ENCODE measurements around the gene CPAMD8. TPM values are rescaled to one million over a fixed set of nuclear protein-coding genes. Genes with fewer than 3 reads are reported as not detected.
"Not testable (repeated sequence)": the region's sequence is repeated elsewhere in the genome, so short reads cannot be mapped to it uniquely, and the experiment has no call there.

The CPAMD8 gene
- total RNA-seq, 1 donor from 2014 or later: 4.9 TPM

DNA sequence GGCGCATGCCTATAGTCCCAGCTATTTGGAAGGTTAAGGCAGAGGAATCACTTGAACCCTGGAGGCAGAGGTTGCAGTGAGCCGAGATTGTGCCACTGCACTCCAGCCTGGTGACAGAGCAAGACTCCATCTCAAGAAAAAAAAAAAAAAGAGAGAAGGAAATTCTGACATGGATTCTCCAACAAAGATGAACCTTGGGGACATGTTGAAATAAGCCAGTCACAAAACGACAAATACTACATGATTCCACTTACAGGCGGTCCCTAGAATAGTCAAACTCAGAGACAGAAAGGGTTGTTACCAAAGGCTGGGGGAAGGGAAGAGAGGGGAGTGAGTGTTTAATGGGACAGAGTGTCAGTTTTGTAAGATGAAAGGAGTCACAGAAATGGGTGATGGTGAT, 71.4 kb downstream of the CPAMD8 start:
- FAIRE-seq: no peak
- DNase-seq (ENCODE audit: low spot score in 2 of 2): no peak

DNA sequence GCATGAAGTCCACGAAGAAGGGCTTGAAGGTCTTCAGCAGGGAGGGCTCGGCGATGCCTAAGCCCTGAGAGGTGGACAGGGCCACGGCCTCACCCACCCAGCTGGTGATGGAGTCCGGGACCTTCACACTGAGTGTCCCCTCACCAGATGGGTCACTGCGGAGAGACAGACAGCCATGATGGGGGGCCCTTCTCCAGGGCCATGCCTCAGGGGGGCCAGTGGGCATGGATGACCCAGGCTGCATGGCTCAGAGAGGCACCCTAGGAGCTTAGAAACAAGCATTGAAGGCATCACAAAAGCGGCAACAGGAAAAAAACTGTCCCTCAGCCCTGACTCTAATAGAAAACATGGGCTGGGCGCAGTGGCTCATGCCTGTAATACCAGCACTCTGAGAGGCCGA, 74.6 kb downstream of the CPAMD8 start:
- DNase-seq (ENCODE audit: low spot score in 2 of 2) (no peak), FAIRE-seq (no peak)

DNA sequence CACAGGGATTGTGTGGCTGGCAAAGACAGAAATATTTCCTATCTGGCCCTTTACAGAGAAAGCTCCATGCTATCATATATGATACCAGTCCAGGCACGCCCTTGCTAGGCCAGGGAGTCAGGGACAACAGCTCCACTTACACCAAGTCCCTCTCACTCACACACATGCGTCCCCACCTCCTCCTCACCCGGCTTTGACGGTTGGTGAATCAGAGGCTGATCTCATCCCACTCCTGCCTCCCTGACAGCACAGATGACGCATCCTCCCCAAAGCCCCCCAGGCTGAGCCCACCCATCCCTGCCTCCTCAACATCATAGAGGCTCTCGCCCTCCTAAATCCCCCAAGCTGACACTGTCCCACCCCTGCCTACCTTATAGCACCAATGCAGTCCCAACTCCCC, 75.1 kb downstream of the CPAMD8 start:
- DNase-seq (ENCODE audit: low spot score in 2 of 2) (no peak), FAIRE-seq (no peak)

DNA sequence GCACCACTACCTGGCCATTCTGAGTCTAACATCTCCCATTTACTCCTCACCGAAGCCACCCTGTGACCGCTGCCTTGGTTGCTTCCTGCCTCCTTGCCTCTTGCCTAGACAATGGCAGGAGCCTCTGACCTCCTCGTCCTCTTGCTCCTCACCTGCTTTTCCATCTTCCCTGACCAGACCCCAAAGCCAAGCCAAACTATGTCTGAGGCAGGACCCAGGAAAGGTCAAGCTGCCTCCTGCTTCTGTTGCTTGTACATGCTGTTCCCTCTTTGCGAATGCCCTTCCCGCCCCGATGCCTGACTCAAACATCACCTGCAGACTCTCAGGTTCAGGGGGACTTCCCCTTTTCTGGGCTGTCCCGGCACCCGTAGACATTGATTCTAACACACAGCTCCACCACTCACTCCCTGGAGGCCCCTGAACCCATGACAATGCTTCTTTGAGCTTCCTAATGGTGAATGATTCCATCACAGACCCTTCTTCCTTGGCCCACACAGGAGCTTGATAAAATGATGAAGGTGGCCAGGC, 77.0 kb downstream of the CPAMD8 start:
- no peak for FAIRE-seq
- DNase-seq (ENCODE audit: low spot score in 2 of 2): no peak

DNA sequence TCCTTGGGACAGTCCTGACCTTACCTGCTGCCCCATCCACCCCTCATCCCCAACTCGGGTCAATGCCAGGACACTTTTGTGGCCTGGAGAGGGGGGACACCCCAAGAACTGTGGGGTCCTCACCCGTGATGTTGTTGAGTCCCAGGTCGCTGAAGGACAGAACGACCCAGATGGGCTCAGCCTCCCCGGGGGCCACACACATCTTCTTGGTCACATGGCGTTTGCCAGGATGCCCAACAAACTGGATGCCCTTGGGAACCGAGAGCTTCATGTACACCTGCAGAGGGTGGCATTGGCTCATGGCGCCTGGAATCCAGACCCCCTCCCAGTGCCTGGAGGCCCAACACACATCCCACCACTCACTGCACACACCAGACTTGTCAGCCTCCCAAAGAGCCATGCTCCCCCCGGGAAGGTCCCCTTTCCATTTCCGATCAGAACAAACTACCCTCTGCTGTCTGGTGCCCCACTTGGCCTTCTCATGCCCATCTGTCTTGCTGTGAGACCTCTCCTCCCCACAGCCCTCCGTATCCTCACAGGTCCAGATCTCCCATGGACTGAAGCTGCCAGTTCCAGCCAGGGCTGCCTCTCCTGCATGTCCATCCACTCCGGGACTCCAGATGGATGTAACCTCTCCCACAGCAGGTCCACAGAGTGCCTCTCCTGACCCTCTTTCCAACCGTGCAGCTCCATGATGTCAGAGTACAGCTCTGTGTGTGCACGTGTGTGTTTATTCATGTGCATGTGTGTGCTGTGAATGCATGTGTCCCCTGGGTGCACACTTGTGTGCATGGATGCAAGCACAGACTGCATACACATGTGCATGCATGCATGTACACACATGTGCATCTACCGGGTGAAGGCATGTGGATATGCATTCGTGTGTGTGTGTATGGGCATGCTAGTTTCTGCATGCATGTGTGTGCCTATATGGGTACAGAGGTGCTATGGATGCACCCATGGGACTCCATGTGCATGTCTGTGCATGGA, 79.4 kb downstream of the CPAMD8 start:
- FAIRE-seq (no peak), DNase-seq (ENCODE audit: low spot score in 2 of 2) (no peak)

DNA sequence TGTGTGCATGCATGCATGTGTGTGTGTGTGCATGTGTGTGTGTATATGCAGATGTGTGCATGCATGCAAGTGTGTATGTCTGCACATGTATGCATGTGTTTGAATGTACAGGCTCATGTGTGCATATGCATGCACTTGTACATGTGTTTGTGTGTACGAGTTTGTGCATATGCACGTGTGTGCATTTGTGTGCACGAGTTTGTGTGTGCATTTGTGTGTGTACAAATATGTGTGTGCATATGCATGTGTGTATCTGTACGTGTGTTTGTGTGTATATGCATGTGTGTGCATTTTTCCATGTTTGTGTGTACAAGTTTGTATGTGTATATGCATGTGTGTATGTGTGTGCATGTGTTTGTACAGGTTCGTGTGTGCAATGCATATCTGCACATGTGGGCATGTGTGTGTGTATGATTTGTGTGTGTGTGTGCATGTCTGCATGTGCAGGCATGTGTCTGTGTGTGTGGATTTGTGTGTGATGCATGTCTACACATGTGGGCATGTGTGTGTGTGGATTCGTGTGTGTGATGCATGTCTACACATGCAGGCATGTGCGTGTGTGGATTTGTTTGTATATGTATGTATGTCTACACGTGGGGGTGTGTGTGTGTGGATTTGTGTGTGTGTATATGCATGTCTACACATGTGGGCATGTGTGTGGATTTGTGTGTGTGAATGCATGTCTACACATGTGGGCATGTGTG, 80.7 kb downstream of the CPAMD8 start:
- no peak for DNase-seq (ENCODE audit: low spot score in 2 of 2)
- FAIRE-seq: no peak

DNA sequence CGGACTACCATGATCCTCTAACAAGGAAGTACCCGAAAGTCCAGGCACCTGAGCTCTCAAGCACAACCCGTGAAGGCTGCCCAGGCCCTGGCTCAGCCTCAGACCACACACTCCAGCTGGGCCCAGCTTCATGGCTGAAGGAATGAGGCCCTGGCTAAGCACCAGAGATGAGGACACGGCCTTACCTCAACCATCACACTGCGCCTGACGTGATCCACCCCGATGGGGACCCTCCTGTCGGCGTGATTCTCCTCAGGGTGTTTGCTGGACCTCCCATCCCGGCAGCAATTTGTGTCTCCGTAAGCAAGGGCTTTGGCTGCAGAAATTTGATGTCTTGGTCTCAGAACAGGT, 81.3 kb downstream of the CPAMD8 start:
- DNase-seq (ENCODE audit: low spot score in 2 of 2): no peak
- no peak for FAIRE-seq

DNA sequence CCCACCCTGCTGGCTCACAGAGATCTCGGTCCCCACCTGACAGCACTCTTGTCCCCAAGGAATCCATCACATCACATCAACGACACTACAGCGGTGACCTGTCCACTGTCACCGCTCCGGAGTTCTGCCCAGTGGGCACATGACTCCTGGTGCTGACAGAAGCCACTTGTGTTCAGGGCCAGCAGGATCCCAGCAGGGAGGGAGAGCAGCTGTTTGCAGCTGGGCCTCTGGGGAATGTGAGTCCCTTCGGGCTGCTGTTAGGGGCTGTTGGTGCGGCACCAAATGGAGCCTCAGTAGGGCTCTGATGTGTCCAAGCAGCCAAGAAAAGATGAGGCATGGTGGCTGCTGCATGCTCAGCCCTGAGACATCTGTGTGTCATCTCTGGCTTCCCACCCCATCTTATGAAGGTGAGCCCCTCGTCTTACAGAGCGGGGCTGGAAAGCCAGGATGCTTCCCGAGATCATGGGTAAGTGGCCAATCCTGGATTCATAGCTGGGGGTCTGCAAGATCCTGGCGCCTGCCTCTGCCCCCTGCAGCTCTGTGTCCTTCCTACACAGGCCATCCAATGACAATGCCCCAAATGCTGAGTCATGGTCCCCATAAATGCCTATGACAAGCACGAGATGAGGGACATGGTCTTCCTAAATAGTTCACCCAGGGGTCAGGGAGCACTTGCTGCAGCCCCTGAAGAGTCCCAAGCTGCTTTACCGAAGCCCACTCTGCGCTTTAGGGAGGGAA, 81.8 kb downstream of the CPAMD8 start:
- DNase-seq (ENCODE audit: low spot score in 2 of 2): no peak
- FAIRE-seq: no peak

DNA sequence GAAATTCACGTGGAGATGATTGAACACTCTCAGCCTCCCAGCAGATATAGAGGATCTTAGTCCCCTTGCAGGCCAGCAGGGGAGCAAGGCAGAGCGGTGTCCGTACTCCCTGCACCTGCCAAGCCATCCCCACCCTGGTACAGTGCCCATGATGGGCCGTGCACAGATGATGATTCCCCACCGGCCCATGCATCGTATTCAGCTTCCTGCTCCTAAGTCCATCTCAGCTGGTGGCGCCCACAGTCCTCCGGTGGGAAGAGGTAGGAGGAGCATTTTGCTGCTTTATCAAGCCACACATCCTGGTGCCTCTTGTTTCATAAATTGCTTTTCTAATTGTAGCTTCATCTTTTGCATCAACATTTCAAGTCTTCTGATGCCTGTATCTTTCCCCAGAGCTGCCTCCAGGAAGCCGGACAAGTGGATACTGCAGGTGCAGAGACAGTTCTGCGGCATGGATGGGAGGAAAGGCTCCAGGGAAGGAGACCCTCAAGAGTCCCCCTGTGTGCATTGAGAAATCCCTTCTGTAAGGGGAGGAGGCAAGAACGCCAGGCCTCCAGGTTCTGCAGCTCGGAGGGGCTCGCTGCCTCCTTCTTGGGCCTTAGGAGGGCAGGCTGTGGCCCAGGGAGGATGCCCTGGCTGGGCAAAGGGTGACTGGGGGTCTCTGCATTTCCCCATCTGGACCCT, 82.5 kb downstream of the CPAMD8 start:
- DNase-seq (ENCODE audit: low spot score in 2 of 2) (no peak), FAIRE-seq (no peak)

DNA sequence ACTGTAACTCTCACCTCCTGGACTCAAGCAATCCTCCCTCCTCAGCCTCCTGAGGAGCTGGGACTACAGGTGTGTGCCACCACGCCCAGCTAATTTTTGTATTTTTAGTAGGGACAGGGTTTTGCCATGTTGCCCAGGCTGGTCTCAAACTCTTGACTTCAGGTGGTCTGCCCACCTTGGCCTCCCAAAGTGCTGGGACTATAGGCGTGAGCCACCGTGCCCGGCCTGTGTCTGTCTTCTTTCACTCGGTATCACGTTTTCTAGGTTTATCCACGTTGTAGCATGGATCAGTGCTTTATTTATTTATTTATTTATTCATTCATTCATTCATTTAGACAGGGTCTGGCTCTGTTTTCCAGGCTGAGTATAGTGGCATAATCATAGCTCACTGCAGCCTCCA, 83.5 kb downstream of the CPAMD8 start:
- not testable (repeated sequence) for DNase-seq (ENCODE audit: low spot score in 2 of 2)

DNA sequence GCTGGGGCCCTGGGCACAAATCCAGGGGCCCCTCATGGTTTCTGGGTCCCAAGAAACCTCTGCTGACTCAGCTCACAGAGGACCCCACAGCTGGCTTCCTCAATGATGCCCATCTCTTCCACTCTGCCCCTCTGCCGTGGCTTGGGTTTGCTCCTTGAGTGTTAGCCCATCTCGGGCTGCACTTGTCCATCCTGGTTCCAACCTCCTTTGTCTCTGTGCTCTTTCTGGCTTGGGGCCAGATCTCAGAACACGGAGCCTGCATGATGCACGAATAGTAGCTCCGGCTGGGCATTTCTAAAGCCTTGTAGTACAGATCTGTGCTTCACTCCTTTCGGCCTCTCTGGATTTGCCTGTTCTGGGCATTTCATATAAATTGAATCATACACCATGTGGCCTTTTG, 84.0 kb downstream of the CPAMD8 start:
- FAIRE-seq: no peak
- DNase-seq (ENCODE audit: low spot score in 2 of 2): no peak

More for the DNA sequence above, 83.5 kb downstream of the CPAMD8 start:
- FAIRE-seq: not testable (repeated sequence)

DNA sequence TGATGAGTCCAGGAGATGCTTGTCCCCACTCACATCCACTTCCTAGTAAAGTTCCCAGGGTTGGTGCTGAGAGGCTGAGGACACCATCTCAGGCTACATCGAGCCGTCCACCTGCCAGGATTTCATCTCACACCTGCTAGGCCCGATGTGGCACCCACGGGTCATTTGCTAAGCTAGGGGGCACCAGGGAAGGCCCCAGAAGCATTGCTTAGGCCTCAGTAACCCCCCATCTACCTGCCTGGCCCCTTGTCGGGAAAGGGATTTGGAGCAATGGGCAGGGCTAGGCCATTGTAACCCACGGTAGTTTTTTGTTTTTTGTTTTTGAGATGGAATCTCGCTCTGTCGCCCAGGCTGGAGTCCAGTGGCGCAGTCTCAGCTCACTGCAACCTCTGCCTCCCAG, 86.0 kb downstream of the CPAMD8 start:
- DNase-seq (ENCODE audit: low spot score in 2 of 2): no peak
- FAIRE-seq: no peak

DNA sequence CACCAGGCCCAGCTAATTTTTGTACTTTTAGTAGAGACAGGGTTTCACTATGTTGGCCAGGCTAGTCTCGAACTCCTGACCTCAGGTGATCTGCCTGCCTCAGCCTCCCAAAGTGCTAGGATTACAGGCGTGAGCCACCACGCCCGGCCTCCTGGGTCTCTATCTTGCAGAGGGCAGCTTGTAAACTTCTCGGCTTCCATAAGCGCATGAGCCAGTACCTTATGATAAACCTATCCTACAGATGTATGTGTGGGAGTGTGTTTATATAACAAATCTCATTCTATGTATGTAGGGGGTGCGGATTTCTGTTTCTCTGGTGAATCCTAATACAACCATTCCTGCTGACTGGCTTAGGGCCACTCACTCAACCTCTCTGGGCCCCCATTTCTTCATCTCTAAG, 86.5 kb downstream of the CPAMD8 start:
- not testable (repeated sequence) for DNase-seq (ENCODE audit: low spot score in 2 of 2); FAIRE-seq

DNA sequence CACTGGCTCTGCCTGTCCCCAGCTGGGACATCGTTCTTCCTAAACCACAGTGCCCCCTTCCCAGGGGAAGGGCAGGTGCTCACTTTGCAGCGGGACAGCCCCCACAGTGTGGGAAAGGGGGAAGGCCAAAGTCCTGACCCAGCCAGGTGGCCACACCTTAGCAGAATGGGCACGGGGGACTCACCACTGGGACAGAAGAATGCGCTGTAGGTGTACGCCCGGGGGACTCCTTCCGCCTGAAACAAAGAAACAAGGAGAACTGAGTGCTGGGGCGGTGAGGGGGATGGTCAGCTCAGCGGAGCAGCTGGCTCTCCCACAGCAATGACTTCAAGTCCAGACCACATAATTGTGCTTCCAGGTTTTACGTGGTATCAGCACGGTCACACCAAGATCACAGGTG, 88.4 kb downstream of the CPAMD8 start:
- FAIRE-seq: no peak
- DNase-seq (ENCODE audit: low spot score in 2 of 2): no peak

DNA sequence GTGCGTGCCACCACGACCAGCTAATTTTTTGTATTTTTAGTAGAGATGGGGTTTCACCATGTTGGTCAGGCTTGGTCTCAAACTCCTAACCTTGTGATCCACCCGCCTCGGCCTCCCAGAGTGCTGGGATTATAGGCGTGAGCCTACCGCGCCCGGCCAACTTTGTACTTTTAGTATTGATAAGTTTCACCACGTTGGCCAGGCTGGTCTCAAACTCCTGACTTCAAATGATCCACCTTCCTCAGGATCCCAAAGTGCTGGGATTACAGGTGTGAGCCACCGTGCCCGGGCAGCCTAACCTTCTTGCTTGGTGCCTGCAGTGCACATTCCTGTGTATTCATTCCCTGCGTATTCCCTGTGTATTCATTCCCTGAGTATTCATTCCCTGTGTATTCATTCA, 88.8 kb downstream of the CPAMD8 start:
- not testable (repeated sequence) for DNase-seq (ENCODE audit: low spot score in 2 of 2); FAIRE-seq

DNA sequence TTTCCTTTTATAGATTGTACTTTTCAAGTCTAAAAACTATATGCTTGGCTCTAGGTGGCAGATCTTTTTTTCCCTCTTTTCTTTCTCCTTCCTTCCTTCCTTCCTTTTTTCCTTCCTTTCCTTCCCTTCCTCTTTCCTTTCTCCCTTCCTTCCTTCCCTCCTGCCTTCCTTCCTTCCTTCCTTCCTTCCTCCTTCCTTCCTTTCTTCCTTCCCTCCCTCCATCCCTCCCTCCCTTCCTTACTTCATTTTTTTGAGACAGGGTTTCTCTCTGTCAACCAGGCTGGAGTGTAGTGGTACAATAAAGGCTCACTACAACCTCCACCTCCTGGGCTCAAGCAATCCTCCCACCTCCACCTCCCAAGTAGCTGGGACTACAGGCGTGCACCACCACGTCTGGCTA, 89.7 kb downstream of the CPAMD8 start:
- FAIRE-seq: no peak
- no peak for DNase-seq (ENCODE audit: low spot score in 2 of 2)

DNA sequence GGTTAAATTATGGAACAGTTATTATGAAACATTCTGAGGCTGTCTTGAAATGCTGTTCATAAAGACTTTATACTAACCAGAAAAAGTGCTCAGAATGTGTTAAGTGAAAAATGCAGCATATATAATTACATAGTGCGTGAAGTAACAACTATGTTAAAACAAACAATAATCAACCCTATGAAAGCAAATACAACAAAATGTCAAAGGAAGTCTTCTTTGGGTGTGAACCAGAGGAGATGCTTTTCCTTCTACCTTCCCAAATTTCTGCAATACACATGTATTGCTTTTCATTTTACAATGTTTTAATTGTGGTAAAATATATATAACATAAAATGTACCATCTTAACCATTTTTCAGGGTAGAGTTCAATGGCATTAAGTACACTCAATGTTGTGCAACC, 92.1 kb downstream of the CPAMD8 start:
- DNase-seq (ENCODE audit: low spot score in 2 of 2) (no peak), FAIRE-seq (no peak)

DNA sequence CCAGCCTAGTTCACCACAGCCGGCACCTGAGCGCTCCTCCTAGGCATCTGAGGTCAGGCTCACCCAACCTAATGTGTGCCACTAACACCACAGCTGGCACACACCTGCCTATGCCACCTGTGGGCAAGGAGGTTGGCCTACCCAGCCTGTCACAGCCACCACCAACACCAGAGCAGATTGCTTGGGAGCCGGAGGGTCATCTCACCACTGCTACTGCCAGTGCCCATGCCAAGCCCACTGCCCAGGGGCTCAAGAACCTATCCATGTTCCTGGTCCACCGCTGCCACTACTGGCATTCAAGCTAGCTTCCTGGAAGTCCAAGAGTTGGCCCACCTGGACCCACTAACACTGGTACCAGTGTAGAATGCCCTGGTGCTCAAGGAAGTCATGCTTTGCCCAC, 95.3 kb downstream of the CPAMD8 start:
- FAIRE-seq (no peak), DNase-seq (ENCODE audit: low spot score in 2 of 2) (no peak)

DNA sequence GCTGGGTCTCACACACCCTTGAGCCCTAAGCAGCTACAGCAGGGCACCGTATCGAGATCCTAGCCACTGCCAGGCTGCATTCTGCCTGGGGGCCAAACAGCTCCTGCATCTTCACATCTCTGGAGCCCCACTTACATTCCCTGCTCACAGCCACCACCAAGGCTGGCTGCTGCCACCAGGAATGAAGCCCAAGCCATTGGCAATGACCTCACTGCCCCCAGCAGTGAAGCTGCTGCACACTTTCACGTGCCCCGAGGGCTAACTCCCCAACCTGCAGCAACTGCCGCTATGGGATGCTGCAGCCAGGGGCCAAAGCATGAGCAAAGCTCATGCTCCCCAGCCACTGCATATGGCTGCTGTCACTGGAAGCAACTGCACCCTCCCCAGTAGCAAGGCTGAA, 95.9 kb downstream of the CPAMD8 start:
- no peak for FAIRE-seq
- no peak for DNase-seq (ENCODE audit: low spot score in 2 of 2)

DNA sequence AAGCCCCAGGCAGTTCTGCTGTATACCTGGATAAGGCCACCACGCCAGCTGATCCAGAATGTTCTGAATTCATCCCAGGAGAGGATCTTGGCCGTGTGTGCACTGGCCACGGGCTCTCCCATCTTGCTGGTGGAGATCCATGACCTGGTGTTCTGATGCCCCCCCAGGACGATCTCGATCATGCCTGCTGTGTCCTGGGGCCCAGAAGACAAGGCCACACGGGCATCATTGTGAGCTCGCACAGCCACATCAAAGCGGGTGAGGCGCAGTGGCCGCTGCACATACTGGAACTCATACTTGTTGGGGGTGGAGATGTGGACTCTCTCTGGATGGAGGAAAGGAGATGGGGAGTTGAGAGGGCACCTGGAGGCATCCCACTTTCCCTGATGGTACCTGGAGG, 97.7 kb downstream of the CPAMD8 start:
- FAIRE-seq: no peak
- DNase-seq (ENCODE audit: low spot score in 2 of 2): no peak
